ENCODE measurements around the gene NTRK2. TPM values are rescaled to one million over a fixed set of nuclear protein-coding genes. Genes with fewer than 3 reads are reported as not detected.

NTRK2 gene
- total RNA-seq, 8 experiments from 2014 or later = 0.49 to 238 (median 15.5) TPM

DNA sequence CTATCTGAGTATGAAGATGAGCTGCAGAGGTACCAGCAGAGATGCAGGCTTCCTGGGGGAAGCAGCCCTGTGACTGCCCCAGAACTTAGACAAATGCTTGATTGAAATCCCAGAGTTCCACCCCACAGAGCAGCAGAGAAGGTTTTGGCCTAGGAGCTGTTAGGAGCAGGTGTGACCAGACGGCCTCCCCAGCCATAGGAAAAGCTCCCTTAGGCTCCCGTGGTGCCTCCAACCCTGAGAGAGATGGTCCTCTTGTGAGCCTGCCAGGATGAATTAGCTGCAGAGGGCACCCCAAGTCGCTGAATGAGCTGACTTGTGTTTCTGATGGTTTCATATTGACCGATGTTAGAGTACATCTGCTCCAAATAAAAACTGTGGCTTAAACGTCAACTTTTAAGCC, 22.1 kb downstream of the NTRK2 start:
- Histone ChIP-seq H3K27ac (no peak overlapping the region), H3K4me3 (no peak overlapping the region), H3K4me1 (replicated peaks in 1 of 2) (peaks cover 0 to 9% of the 10 kb centered on the region in 2 donors)
- ATAC-seq (replicated peaks in 6 of 8) = no peak
- WGBS, 10 experiments = 0 to 100% (median 83%) methylated on average over 1 to 5 of the region's 5 CpGs; no CpG with 5 or more reads in 2 of the 10 experiments
- in situ Hi-C loops (cut with MboI; ENCODE audit: low pct_unique_long_range_greater_than_20kb in 2 of 9, low sequenced_read_pairs in 9 of 9, unreplicated experiment in 9 of 9) = loop anchor here in 3 of 9 experiments (10.0 to 25.0 kb wide), 4 partner anchors 246 to 571 kb away; no protein-coding TSS in a partner anchor

DNA sequence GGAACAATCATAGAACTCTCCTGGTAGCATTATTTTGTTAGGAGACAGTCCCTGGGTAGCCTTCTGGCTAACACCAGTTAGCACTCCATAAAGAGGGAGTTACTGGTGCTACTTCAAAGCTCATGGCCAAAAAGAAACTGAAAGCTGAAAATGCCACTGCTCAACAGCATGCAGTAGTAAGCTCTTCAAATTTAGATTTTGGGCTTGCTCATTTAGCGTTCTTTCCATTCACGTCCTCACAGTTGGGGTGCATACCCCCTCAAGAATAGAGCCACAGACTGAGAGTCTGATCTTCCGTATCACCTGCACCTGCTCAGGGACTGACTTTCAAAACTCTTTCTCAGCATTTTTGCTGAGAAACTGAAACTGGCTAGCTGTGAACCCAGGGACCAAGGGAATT, 24.7 kb downstream of the NTRK2 start:
- 20 to 100% (median 98%) methylated on average over 1 to 2 of the region's 3 CpGs; no CpG with 5 or more reads in 4 of the 10 experiments for WGBS, 10 experiments
- Histone ChIP-seq H3K27ac (no peak overlapping the region), H3K4me1 (replicated peaks in 1 of 2) (peaks cover 5% of the 10 kb centered on the region in 2 donors), H3K4me3 (no peak overlapping the region)
- in situ Hi-C loops (cut with MboI; ENCODE audit: low pct_unique_long_range_greater_than_20kb in 2 of 9, low sequenced_read_pairs in 9 of 9, unreplicated experiment in 9 of 9) = loop anchor here in 3 of 9 experiments (10.0 to 25.0 kb wide), 4 partner anchors 243 to 568 kb away; no protein-coding TSS in a partner anchor
- ATAC-seq (replicated peaks in 6 of 8) = peak in 2 of 8 experiments; percentile 75 to 76

DNA sequence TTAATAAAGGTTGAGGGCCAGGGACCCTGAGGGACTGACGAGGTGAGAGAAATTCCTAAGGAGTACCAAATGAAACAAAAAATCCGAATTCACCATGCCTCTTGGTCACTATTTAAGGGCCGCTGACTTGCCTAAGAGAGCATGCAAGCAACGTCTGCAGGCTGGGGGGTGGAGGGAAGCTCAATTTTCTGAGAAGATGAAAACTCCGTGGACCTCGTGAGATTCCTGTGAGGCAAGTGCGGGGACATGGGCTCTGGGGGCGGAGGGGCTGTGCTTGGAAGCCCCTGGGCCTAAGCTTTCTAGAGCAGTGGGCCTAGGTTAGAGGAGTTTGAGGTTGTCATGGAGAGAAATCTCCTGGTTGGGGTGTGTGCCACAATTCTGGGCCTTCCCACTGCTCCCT, 27.5 kb downstream of the NTRK2 start:
- no peak overlapping the region for H3K27ac ChIP-seq
- no peak for ATAC-seq (replicated peaks in 6 of 8)
- peaks cover 18 to 21% of the 10 kb centered on the region in 2 donors for H3K4me1 ChIP-seq (replicated peaks in 1 of 2)
- WGBS, 10 experiments = 20 to 100% (median 82%) methylated on average over 1 to 8 of the region's 8 CpGs; no CpG with 5 or more reads in 2 of the 10 experiments
- no peak overlapping the region for H3K4me3 ChIP-seq
- in situ Hi-C loops (cut with MboI; ENCODE audit: low pct_unique_long_range_greater_than_20kb in 2 of 9, low sequenced_read_pairs in 9 of 9, unreplicated experiment in 9 of 9) = loop anchor here in 3 of 9 experiments (10.0 to 25.0 kb wide), 4 partner anchors 240 to 565 kb away; no protein-coding TSS in a partner anchor

DNA sequence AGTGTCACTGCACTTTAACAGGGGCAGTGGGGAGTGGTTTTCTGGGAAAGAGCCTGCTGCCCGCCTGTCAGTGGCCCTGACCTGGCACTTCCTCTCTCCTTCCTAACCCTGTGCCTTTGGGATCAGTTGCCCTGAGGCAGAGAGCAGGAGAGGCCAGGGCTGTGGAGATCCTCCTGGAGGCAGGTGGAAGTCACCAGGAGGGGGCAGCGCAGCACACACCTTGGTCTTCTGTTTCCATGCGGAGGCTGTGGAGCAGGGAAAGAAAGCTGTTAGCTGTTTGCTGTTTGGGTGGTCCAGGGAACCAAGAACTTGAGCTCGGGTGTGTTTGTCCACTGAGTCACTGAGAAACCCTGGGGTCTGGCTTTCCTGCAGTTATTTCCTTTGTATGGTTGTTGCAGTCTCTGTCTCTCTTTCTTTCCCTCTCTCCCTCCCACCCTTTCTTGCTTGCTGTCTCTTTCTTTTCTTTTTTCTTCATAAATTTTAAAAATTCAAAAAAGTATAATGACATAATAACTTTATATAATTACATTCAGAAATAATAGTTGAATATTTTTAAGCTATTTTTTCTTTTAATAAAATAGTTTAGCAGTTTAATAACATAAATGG, 28.1 kb downstream of the NTRK2 start:
- in situ Hi-C loops (cut with MboI; ENCODE audit: low pct_unique_long_range_greater_than_20kb in 2 of 9, low sequenced_read_pairs in 9 of 9, unreplicated experiment in 9 of 9) = loop anchor here in 3 of 9 experiments (10.0 to 25.0 kb wide), 4 partner anchors 240 to 565 kb away; no protein-coding TSS in a partner anchor
- peak; percentile 81 to 90 (median 84) for ATAC-seq (replicated peaks in 6 of 8)
- Histone ChIP-seq H3K27ac (no peak overlapping the region), H3K4me3 (no peak overlapping the region), H3K4me1 (replicated peaks in 1 of 2) (peaks cover 18 to 21% of the 10 kb centered on the region in 2 donors)
- WGBS, 10 experiments = 0 to 53% (median 21%) methylated on average over 1 to 3 of the region's 4 CpGs; no CpG with 5 or more reads in 2 of the 10 experiments

DNA sequence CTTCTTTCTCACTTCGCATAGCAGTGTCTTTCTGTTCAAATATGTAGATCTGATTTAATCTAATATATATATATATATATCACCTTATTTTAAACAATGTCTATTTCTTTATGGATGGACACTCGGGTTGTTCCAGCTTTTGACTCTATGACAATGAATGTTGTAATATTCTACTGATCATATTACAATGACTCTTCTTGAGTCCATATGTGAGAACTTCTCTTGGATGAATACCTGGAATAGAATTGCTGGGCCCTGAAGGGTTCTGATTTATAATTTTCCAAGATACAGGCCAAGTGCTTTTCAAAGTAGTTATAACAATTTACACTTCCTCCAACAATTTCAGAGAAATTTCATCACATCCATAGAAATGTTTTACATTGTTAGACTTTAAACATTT, 28.8 kb downstream of the NTRK2 start:
- ATAC-seq (replicated peaks in 6 of 8) = no peak
- no peak overlapping the region for H3K27ac ChIP-seq
- in situ Hi-C loops (cut with MboI; ENCODE audit: low pct_unique_long_range_greater_than_20kb in 2 of 9, low sequenced_read_pairs in 9 of 9, unreplicated experiment in 9 of 9) = loop anchor here in 3 of 9 experiments (10.0 to 25.0 kb wide), 4 partner anchors 239 to 564 kb away; no protein-coding TSS in a partner anchor
- no peak overlapping the region for H3K4me3 ChIP-seq
- H3K4me1 ChIP-seq (replicated peaks in 1 of 2) = peaks cover 18 to 21% of the 10 kb centered on the region in 2 donors
- 55 to 93% (median 86%) methylated on average over 1 to 2 of the region's 2 CpGs; no CpG with 5 or more reads in 1 of the 10 experiments for WGBS, 10 experiments

DNA sequence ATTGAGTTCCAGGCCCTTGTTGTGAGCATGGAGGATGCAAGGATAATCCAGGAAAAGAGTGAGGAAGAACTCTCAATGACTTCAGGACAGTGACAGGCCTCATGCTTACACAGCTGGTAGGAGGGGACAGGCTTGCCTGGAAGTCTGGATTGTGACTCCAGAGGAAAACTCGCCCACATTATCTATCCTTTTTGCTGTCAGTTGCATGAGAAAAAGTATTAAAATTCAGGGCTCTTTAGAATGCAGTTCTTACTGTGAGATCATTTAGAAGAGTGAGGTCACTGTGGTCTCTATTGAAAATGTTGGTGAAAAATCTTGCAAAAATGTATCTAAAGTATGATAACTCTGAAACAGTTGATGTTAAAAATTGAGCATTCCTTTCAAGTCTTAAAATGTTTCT, 30.5 kb downstream of the NTRK2 start:
- H3K27ac ChIP-seq = no peak overlapping the region
- in situ Hi-C loops (cut with MboI; ENCODE audit: low pct_unique_long_range_greater_than_20kb in 2 of 9, low sequenced_read_pairs in 9 of 9, unreplicated experiment in 9 of 9) = loop anchor here in 3 of 9 experiments (10.0 to 25.0 kb wide), 4 partner anchors 237 to 562 kb away; no protein-coding TSS in a partner anchor
- 0 to 88% (median 50%) methylated on average over 1 of the region's 1 CpG; no CpG with 5 or more reads in 4 of the 10 experiments for WGBS, 10 experiments
- H3K4me1 ChIP-seq (replicated peaks in 1 of 2) = peaks cover 18 to 27% of the 10 kb centered on the region in 2 donors
- H3K4me3 ChIP-seq = no peak overlapping the region
- peak in 7 of 8 experiments; percentile 31 to 81 (median 75) for ATAC-seq (replicated peaks in 6 of 8)

DNA sequence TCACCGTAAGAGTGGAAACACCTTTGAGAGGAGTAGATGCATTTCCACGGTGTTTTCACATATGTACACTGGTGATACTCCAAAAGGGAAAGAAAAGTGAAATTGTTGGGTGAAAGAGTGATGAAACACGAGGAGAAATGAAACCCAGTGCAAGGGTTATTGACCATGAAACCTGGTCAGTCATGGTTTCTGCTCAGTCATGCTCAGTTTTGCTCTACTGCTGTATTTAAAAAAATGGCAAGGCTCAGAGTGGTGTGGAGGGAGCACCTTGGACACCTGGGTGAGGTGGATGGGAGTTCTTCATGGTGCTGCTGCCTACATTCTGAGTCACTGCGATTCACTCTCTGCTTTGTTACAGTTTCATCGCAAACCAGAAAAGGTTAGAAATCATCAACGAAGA, 32.3 kb downstream of the NTRK2 start:
- Histone ChIP-seq H3K4me1 (replicated peaks in 1 of 2) (peaks cover 18 to 27% of the 10 kb centered on the region in 2 donors), H3K27ac (no peak overlapping the region), H3K4me3 (no peak overlapping the region)
- in situ Hi-C loops (cut with MboI; ENCODE audit: low pct_unique_long_range_greater_than_20kb in 2 of 9, low sequenced_read_pairs in 9 of 9, unreplicated experiment in 9 of 9) = no loop called here
- WGBS, 10 experiments = 46 to 97% (median 84%) methylated on average over 1 to 6 of the region's 6 CpGs; no CpG with 5 or more reads in 1 of the 10 experiments
- ATAC-seq (replicated peaks in 6 of 8) = no peak

DNA sequence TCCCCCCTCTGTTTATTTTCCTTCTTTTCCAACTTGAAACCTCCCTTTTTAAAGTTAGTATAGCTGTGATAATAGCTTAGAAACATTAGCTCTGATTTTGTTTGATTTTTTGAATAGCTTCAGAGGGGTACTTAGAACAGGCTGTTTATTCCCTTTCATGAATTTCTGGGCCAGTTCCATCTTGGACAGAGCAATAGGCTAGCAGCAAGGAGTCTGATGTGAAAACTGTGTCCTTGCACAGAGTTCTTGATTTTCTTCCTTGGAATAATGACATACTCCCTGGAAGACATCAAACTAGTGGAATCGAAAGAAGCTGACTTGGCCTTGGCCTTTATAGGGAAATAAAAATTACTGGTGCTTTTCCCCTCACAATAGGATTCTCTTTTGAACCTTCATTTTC, 32.9 kb downstream of the NTRK2 start:
- Histone ChIP-seq H3K4me1 (replicated peaks in 1 of 2) (peaks cover 18 to 26% of the 10 kb centered on the region in 2 donors), H3K27ac (no peak overlapping the region), H3K4me3 (no peak overlapping the region)
- 0 to 100% (median 93%) methylated on average over 1 of the region's 1 CpG; no CpG with 5 or more reads in 2 of the 10 experiments for WGBS, 10 experiments
- in situ Hi-C loops (cut with MboI; ENCODE audit: low pct_unique_long_range_greater_than_20kb in 2 of 9, low sequenced_read_pairs in 9 of 9, unreplicated experiment in 9 of 9) = no loop called here
- ATAC-seq (replicated peaks in 6 of 8) = no peak

DNA sequence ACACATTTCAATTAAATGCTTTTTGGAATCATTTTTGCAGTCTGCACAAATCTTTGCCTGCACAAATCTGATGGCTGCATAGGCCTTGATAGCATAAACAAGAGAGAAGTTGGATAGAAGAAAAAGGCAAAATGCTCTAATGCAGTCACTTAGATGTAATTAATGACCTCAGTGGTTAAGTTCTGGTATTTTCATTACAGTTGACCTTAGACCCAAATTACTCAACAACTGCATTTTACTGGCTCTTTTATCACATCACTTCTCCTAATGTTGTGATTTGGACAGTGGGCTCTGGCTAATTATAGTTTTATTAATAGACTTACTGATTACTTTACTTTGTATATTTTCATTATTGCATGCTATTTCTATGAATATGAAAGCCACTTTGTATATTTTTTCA, 34.3 kb downstream of the NTRK2 start:
- no peak overlapping the region for H3K4me3 ChIP-seq
- H3K27ac ChIP-seq = no peak overlapping the region
- ATAC-seq (replicated peaks in 6 of 8) = peak in 3 of 8 experiments; percentile 33 to 54 (median 35)
- peaks cover 18 to 23% of the 10 kb centered on the region in 2 donors for H3K4me1 ChIP-seq (replicated peaks in 1 of 2)
- in situ Hi-C loops (cut with MboI; ENCODE audit: low pct_unique_long_range_greater_than_20kb in 2 of 9, low sequenced_read_pairs in 9 of 9, unreplicated experiment in 9 of 9) = no loop called here

DNA sequence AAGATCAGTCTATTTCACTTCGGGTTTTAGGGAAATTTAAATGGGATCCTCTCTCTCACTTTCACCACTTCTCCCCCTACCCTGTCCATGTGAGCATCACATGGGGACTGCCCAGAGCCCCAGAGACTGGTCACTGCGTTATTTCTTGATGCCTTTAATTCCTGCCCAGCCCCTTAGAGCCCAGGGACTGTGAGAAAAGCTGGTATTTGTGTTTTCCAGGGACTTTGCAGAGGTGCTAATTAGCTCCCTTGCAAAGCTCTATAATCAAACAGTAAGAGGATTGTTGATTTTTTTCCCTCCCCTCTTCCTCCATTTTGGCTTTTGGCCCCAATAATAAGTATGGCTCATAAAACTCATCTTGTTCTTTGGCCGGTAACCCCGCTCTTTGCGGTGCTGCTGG, 35.6 kb downstream of the NTRK2 start:
- in situ Hi-C loops (cut with MboI; ENCODE audit: low pct_unique_long_range_greater_than_20kb in 2 of 9, low sequenced_read_pairs in 9 of 9, unreplicated experiment in 9 of 9) = no loop called here
- Histone ChIP-seq H3K27ac (no peak overlapping the region), H3K4me1 (replicated peaks in 1 of 2) (peaks cover 13 to 16% of the 10 kb centered on the region in 2 donors), H3K4me3 (no peak overlapping the region)
- ATAC-seq (replicated peaks in 6 of 8) = no peak
- whole genome bisulfite sequencing, 10 experiments = 18 to 100% (median 71%) methylated on average over 1 to 5 of the region's 5 CpGs; no CpG with 5 or more reads in 1 of the 10 experiments

DNA sequence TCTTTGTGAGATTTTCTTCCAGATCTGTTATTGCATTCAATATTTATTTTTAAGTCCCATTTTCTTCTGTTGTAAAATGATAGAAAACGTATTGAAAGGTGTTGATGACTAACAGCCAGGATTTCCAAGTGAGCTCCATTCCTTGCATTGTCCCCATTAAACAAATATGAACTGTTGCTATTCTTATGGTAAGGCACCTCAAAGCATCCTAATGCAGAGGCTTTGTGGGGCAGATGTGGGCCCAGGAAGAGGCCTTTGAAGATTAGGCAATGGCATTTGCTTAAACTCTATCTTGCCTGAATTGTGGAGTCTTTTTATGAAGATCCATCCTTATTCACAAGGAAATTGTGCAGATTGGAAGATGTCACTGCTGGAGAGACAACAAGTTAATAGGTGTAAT, 38.9 kb downstream of the NTRK2 start:
- in situ Hi-C loops (cut with MboI; ENCODE audit: low pct_unique_long_range_greater_than_20kb in 2 of 9, low sequenced_read_pairs in 9 of 9, unreplicated experiment in 9 of 9) = no loop called here
- ATAC-seq (replicated peaks in 6 of 8) = peak in 1 of 8 experiments; percentile 51
- WGBS, 10 experiments = 44 to 67% (median 57%) methylated on average over 1 of the region's 1 CpG; no CpG with 5 or more reads in 5 of the 10 experiments
- Histone ChIP-seq H3K4me3 (no peak overlapping the region), H3K4me1 (replicated peaks in 1 of 2) (peaks cover 0 to 13% of the 10 kb centered on the region in 2 donors), H3K27ac (no peak overlapping the region)

DNA sequence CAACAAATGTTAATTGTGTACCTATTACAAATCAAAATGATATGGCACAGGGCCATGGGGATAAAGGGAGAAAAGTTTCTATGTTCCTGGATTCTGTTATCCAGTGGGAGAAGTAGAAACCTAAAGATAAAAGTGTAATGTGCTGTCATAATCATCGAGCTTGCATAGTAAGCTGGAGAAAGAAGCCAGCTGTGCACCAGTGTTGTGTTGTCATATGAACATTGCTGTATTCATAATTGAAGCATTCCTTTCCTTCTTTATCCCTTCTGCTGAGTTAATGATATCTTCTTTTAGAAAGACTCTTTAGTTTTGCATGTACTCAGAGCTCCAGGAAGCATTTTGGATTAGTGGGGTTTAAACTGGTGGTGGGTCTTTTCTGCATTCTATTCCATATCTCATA, 39.5 kb downstream of the NTRK2 start:
- 10 to 100% (median 75%) methylated on average over 1 of the region's 1 CpG; no CpG with 5 or more reads in 3 of the 10 experiments for WGBS, 10 experiments
- no peak overlapping the region for H3K4me3 ChIP-seq
- in situ Hi-C loops (cut with MboI; ENCODE audit: low pct_unique_long_range_greater_than_20kb in 2 of 9, low sequenced_read_pairs in 9 of 9, unreplicated experiment in 9 of 9) = no loop called here
- H3K27ac ChIP-seq = no peak overlapping the region
- ATAC-seq (replicated peaks in 6 of 8) = peak in 1 of 8 experiments; percentile 52
- H3K4me1 ChIP-seq (replicated peaks in 1 of 2) = peaks cover 0 to 7% of the 10 kb centered on the region in 2 donors

DNA sequence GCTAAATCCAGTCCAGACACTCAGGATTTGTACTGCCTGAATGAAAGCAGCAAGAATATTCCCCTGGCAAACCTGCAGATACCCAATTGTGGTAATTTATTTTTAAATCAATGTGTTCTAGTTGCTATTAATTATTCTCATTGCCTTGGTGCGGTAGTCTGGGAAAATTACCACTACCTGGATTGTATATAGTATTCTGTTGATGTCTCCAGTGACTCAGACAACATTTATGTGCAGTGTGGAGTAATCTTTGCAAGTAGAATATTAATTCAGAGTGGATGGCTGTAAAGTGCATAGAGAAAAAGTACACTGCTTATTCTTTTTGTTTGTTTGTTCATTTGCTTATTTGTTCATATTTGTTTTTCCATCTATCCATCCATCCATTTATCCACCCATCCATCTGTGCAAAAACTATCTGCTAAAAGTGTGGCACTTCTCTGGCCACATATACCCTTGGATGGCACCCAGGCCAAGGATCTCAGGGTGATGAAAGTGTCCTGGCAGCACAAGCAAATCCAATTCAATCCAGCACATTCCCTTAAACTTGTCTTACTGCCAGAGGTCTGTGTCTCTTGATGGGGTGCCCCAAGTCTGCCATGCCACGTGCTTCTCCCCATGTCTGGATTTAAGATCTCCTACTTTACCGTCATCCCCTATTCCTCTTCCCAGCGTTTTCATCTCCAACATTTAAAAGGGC, 41.3 kb downstream of the NTRK2 start:
- H3K4me3 ChIP-seq = no peak overlapping the region
- ATAC-seq (replicated peaks in 6 of 8) = peak in 1 of 8 experiments; percentile 73
- 8 to 94% (median 86%) methylated on average over 2 to 4 of the region's 4 CpGs; no CpG with 5 or more reads in 3 of the 10 experiments for WGBS, 10 experiments
- no peak overlapping the region for H3K27ac ChIP-seq
- in situ Hi-C loops (cut with MboI; ENCODE audit: low pct_unique_long_range_greater_than_20kb in 2 of 9, low sequenced_read_pairs in 9 of 9, unreplicated experiment in 9 of 9) = no loop called here
- H3K4me1 ChIP-seq (replicated peaks in 1 of 2) = peaks cover 0 to 12% of the 10 kb centered on the region in 2 donors

Measured in motor neuron (in vitro differentiated cells).